Spinal cord (tissue), 10 donors: ENCODE results near the gene TM4SF4. TPM values are rescaled to one million over a fixed set of nuclear protein-coding genes. Genes with fewer than 3 reads are reported as not detected.
"Not testable (repeated sequence)": the region's sequence is repeated elsewhere in the genome, so short reads cannot be mapped to it uniquely, and the experiment has no call there.

ENCODE experiments used
- DNase-seq, 6 donors: peaks; one replicate each; pipeline versions ENCODE4 v3.0.0 to v3.0.0-alpha.2; 2013 to 2015; ENCODE audit warnings: low spot score in 6 of 6, low read depth in 4 of 6
- H3K27ac ChIP-seq: one replicate; pipeline ENCODE4 v1.5.1; 2013; ENCODE audit warnings: low read depth, low read length, control low read depth
- H3K27me3 ChIP-seq: one replicate; pipeline ENCODE4 v1.6.1; 2013; ENCODE audit warnings: low read length; ENCODE audit not compliant: control insufficient read depth, insufficient read depth
- H3K36me3 ChIP-seq: one replicate; pipeline ENCODE4 v1.6.1; 2013; ENCODE audit warnings: low read length; ENCODE audit not compliant: control insufficient read depth, insufficient read depth
- H3K4me1 ChIP-seq: one replicate; pipeline ENCODE4 v1.6.1; 2013; ENCODE audit warnings: low read length; ENCODE audit not compliant: control insufficient read depth, insufficient read depth
- H3K4me3 ChIP-seq: one replicate; pipeline ENCODE4 v1.5.1; 2013; ENCODE audit warnings: low read depth, low read length, control low read depth
- H3K9me3 ChIP-seq: one replicate; pipeline ENCODE4 v1.6.1; 2013; ENCODE audit warnings: low read length; ENCODE audit not compliant: control insufficient read depth, insufficient read depth
- WGBS: methylation state at CpG from one replicate; pipeline ENCODE4 v1.1.5; 2013; ENCODE audit warnings: missing lambda C conversion rate; ENCODE audit not compliant: insufficient coverage; 5-methylcytosine and 5-hydroxymethylcytosine counted together
- polyA plus RNA-seq, 2 donors: library from polyadenylated mRNA; unstranded; fragments of 120-200 nt; gene quantifications; one replicate each; pipeline ENCODE4 v1.2.1, GENCODE V29; 2013; ENCODE audit not compliant: insufficient read length in 2 of 2
- total RNA-seq, 2 donors: library from RNA; depleted of rRNA in 1 of 2; stranded (reverse); fragments of 120-200 nt in 1 of 2; fragments of >200 nt in 1 of 2; gene quantifications; one replicate each; pipeline versions ENCODE4 v1.2.3 to v1.2.4, GENCODE V29; 2013 to 2014
- donor health status: healthy.

The TM4SF4 gene
- total and polyA plus RNA-seq, 4 donors: 0.39 to 0.69 TPM; not detected in 2

DNA sequence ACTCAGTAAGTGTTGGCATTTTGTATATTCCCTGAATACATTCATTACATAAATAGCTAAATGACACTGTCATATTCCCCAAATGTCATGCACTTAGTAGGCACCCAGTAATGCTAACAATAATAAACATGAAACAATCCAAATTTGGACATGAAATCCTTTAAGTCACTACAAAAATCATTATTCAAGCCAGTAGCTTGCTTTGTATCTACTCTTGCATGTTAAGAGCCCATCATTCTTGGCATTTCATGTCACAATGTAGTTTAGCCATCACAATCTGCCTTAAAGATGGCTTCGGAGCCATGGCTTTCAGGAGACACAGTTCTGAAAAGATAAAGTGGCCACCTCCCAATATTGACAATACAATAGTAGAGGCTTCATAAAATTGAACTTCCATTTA, 32.9 kb upstream of the TM4SF4 start:
- no peaks in the 10 kb centered on the region for H3K27me3 ChIP-seq
- no peak overlapping the region for H3K27ac ChIP-seq
- no peak for DNase-seq
- H3K9me3 ChIP-seq: no peaks in the 10 kb centered on the region
- WGBS: 60% methylated on average over 1 of the region's 1 CpG
- no peak overlapping the region for H3K4me3 ChIP-seq
- no peaks in the 10 kb centered on the region for H3K4me1 ChIP-seq
- H3K36me3 ChIP-seq: no peaks in the 10 kb centered on the region

DNA sequence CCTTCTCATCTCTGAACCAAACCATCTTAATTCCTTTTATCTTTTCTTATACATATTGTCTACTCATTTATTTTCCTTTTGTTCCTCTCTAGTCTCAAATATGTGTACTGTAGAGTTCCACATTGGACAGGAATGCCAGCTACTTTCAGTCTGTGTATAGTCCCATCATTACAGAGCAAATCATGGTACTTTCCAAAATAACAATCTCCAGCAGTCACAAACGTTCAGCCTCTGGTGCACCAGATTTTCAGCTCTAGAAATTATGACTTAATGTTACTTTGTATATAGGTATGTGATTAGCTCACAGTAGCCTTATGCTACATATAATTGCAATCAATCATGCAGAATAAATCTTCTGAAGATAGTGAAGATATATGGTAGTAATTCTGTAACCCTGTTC, 32.5 kb upstream of the TM4SF4 start:
- Histone ChIP-seq H3K4me3 (no peak overlapping the region), H3K27me3 (no peaks in the 10 kb centered on the region), H3K27ac (no peak overlapping the region), H3K36me3 (no peaks in the 10 kb centered on the region), H3K4me1 (no peaks in the 10 kb centered on the region), H3K9me3 (no peaks in the 10 kb centered on the region)
- DNase-seq: no peak
- no CpG with 5 or more reads among the region's 1 CpG for WGBS

DNA sequence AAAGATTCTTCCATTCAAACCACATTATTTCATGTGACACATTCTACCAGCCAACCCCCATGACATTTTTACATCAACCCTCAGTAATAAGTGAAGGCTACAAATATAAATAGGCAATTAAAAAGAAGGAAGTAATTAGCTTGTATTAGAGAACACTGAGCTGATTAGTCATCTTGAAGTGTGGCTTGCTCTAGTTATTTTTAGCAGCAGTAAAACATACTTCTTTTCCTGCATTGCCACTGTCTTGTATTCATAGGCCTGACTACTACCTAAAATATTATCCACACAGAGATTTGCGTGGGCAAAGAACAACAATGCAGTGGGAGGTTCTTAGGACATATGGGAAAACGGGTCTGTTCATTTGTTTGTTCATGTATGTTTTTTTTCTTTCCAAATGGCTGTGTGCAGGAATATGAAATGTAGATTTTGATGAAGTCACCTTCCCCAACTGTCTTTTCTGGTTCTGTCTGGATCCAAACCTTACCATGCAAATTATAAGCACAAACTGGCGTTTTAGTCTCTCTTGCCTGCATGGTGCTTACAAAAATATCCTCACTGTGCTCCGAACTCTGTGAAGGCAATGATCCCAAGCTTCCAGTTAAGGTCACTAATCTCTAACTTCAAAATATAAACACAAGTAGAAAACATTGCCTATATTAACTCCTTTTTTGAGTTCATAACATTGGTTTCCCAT, 31.5 kb upstream of the TM4SF4 start:
- Histone ChIP-seq H3K4me3 (no peak overlapping the region), H3K9me3 (no peaks in the 10 kb centered on the region), H3K36me3 (no peaks in the 10 kb centered on the region), H3K4me1 (no peaks in the 10 kb centered on the region), H3K27ac (no peak overlapping the region), H3K27me3 (no peaks in the 10 kb centered on the region)
- peak in 1 of 6 donors; percentile 79 for DNase-seq
- 80% methylated on average over 2 of the region's 4 CpGs for WGBS

DNA sequence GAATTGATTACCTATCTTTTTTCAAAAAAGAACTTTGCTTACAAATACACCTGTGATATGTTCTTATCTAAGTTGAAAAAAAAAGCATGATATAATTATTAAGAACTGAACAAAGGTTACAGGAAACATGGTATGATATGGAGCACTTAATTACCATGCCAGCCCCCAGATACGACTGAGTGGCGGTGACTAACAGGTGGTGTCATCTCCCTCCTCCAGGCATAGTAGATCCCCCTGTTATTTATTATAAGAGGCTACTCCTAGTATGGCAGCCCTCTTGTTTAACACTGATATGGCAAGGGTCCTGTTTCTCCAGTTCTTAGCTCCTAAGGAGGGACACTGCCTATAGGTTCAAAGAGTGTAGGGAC, 31.0 kb upstream of the TM4SF4 start:
- H3K27ac ChIP-seq: no peak overlapping the region
- no peaks in the 10 kb centered on the region for H3K36me3 ChIP-seq
- no CpG with 5 or more reads among the region's 2 CpGs for WGBS
- H3K27me3 ChIP-seq: no peaks in the 10 kb centered on the region
- DNase-seq: no peak
- H3K4me1 ChIP-seq: no peaks in the 10 kb centered on the region
- H3K4me3 ChIP-seq: no peak overlapping the region
- H3K9me3 ChIP-seq: no peaks in the 10 kb centered on the region

DNA sequence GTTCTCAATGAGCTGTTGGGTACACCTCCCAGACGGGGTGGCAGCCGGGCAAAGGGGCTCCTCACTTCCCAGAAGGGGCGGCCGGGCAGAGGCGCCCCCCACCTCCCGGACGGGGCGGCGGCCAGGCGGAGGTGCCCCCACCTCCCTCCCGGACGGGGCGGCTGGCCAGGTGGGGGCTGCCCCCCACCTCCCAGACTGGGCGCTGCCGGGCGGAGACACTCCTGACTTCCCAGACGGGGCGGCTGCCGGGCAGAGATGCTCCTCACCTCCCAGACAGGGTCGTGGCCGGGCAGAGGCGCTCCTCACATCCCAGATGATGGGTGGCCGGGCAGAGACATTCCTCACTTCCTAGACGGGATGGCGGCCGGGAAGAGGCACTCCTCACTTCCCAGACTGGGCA, 29.6 kb upstream of the TM4SF4 start:
- not testable (repeated sequence) for H3K9me3 ChIP-seq, H3K4me3 ChIP-seq, H3K4me1 ChIP-seq, DNase-seq, H3K27me3 ChIP-seq, H3K36me3 ChIP-seq, H3K27ac ChIP-seq
- 92% methylated on average over 20 of the region's 26 CpGs for WGBS

DNA sequence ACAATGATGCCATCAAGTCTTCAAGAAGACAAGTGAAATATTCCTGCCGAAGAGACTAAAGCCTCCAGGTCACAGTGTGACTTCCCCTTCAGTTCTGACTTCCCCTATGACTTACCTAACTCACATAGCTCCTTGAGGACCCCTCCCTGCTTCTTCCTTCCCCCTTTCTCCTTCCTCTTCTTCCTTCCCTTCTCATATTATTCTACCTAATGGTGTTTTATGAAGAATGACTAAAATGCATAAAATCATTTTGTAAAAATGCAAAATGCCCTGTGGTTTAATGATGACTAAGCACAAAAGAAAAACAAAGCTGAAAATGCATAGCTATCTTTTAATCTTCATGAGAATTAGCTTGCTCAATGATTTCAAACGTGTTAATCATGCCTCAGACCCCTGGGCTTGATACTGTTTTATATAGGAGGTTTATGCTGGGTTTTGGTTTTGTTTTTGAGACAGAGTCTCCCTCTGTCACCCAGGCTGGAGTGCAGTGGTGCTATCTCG, 26.1 kb upstream of the TM4SF4 start:
- no peak for DNase-seq
- H3K27me3 ChIP-seq: no peaks in the 10 kb centered on the region
- no peak overlapping the region for H3K4me3 ChIP-seq
- no peaks in the 10 kb centered on the region for H3K4me1 ChIP-seq
- peak overlapping the region; percentile 58 for H3K27ac ChIP-seq
- H3K36me3 ChIP-seq: no peaks in the 10 kb centered on the region
- H3K9me3 ChIP-seq: peaks cover 9% of the 10 kb centered on the region
- 25% methylated on average over 1 of the region's 3 CpGs for WGBS

DNA sequence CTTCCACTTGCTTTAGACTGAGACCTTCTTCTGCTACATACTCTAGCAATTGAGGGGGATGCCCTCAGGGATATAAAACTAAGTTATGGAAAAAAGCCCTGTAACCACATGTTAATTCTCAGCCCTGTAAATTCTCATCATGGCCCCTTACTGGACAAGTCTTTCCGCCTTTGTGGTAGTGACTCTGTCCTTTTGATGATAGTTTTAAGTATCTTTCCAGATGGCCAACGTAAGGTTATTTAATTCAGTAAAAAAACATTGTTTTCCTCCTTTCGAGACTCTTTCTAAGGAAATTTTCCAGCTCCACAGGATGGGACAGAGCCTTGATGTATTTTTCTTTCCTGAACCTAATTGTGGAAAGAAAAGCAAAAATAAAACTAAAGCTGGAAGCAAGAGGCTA, 25.3 kb upstream of the TM4SF4 start:
- no CpG with 5 or more reads among the region's 3 CpGs for WGBS
- H3K27me3 ChIP-seq: no peaks in the 10 kb centered on the region
- H3K27ac ChIP-seq: peak overlapping the region; percentile 58
- peaks cover 9% of the 10 kb centered on the region for H3K9me3 ChIP-seq
- H3K4me3 ChIP-seq: no peak overlapping the region
- no peaks in the 10 kb centered on the region for H3K36me3 ChIP-seq
- H3K4me1 ChIP-seq: no peaks in the 10 kb centered on the region
- peak in 1 of 6 donors; percentile 37 for DNase-seq

DNA sequence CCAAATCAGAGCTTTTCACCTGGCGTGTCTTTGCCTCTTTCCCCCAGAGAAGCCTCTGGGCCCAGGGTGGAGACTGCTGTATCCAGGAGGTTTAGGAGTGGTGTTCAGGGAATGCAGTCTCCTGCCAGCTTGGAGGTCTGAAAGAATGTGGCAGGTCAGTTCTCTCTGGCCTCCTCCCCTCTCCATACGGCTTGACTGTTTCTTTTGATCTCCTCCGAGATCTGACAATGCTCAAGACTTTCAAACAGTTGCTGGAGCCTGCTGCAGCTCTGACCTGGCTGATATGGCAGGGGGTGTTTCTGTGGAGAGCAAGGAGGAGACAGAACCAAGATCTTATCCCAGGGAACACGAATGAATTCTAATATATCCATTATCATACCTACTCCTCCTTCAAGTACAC, 24.7 kb upstream of the TM4SF4 start:
- Histone ChIP-seq H3K4me1 (no peaks in the 10 kb centered on the region), H3K27me3 (no peaks in the 10 kb centered on the region), H3K36me3 (no peaks in the 10 kb centered on the region), H3K9me3 (peaks cover 9% of the 10 kb centered on the region), H3K4me3 (no peak overlapping the region), H3K27ac (peak overlapping the region; percentile 58)
- DNase-seq: peak in 1 of 6 donors; percentile 41
- WGBS: 58% methylated on average over 2 of the region's 4 CpGs

DNA sequence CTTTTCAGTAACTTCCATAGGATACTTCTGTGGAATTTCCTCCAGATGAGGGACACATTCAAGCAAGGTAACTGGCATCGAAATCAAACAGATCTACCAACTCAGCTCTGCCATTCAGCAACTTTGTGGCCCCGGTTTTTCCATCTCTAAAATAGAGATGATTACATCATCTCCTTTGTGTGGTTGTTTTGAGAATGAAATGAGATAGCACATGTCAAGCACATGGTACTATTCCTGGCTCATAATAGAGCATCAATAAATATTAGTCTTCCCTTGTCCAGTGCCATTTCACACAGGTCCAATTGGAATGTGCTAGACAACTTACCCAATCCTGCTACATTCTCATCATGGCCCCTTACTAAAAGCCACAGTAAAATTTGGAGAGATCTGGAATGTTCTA, 24.2 kb upstream of the TM4SF4 start:
- H3K27me3 ChIP-seq: no peaks in the 10 kb centered on the region
- H3K9me3 ChIP-seq: peaks cover 9% of the 10 kb centered on the region
- no peak for DNase-seq
- H3K4me3 ChIP-seq: no peak overlapping the region
- WGBS: no CpG with 5 or more reads among the region's 2 CpGs
- no peaks in the 10 kb centered on the region for H3K36me3 ChIP-seq
- H3K27ac ChIP-seq: peak overlapping the region; percentile 58
- no peaks in the 10 kb centered on the region for H3K4me1 ChIP-seq

DNA sequence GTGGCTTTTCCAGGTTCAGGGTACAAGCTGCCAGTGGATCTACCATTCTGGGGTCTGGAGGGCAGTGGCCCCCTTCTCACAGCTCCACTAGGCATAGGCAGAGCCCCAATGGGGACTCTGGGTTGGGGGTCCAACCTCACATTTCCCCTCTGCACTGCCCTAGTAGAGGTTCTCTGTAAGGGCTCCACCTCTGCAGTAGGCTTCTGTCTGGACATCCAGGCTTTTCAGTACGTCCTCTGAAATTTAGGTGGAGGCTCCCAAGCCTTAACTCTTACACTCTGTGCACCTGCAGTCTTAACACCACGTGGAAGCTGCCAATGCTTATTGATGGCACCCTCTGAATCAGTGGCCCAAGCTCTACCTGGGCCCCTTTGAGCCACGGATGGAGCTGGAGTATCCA, 22.5 kb upstream of the TM4SF4 start:
- 90% methylated on average over 3 of the region's 3 CpGs for WGBS

More for the DNA sequence above, 22.5 kb upstream of the TM4SF4 start:
- H3K9me3 ChIP-seq: peaks cover 9% of the 10 kb centered on the region
- H3K4me1 ChIP-seq: no peaks in the 10 kb centered on the region
- no peaks in the 10 kb centered on the region for H3K27me3 ChIP-seq
- no peak overlapping the region for H3K27ac ChIP-seq
- DNase-seq: no peak
- no peak overlapping the region for H3K4me3 ChIP-seq
- no peaks in the 10 kb centered on the region for H3K36me3 ChIP-seq
